ENCODE measurements around the gene SLC40A1.

DNA sequence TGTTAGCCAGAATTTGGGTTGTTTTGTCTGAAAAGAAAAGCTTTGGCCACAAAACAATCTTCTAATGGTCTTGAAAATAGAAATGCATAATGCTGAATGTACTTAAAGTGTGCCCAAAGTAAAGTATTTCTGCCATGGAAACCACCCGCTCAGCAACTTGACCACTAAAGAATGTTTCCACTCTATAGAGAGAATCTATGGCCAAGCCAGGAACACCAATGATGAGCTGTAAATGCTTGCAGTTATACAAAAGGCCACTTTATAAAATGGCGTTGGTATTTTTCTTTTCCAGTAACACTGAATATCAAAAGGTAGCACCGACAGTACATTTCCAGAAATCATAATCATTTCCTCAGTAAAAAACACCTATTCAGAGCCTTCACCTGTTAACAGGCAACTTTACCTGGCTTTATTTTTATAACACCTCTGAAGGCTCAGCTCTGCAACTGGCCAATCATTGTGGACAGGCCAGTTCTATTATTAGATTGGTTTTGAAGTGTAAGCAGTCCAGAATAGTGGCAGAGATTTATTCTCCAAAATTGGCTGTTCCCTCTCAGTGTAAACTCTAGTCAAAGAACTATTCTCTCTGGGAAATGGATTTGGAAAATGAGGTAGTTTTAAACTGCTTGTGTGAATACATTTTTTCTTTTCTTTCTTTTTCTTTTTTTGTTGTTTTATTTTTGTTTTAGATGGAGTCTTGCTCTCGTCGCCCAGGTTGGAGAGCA, 36.1 kb downstream of the SLC40A1 start:
- TF ChIP-seq EZH2 (IDR thresholded peaks at IDR 0.05; ENCODE audit: low read length, missing control alignments), result no peak
- TF ChIP-seq, protein P1, sequence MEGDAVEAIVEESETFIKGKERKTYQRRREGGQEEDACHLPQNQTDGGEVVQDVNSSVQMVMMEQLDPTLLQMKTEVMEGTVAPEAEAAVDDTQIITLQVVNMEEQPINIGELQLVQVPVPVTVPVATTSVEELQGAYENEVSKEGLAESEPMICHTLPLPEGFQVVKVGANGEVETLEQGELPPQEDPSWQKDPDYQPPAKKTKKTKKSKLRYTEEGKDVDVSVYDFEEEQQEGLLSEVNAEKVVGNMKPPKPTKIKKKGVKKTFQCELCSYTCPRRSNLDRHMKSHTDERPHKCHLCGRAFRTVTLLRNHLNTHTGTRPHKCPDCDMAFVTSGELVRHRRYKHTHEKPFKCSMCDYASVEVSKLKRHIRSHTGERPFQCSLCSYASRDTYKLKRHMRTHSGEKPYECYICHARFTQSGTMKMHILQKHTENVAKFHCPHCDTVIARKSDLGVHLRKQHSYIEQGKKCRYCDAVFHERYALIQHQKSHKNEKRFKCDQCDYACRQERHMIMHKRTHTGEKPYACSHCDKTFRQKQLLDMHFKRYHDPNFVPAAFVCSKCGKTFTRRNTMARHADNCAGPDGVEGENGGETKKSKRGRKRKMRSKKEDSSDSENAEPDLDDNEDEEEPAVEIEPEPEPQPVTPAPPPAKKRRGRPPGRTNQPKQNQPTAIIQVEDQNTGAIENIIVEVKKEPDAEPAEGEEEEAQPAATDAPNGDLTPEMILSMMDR (conservative IDR thresholded peaks at IDR 0.05 in 1 of 2, IDR thresholded peaks at IDR 0.05 in 1 of 2; ENCODE audit: low read depth in 1 of 2, low read length in 2 of 2), result no peak
